MM.1S (cell line): ENCODE results near the gene TCAIM.

Source experiments
- DNase-seq: peaks from one replicate; pipeline ENCODE4 v3.0.0-alpha.2; 2015
- H2AFZ ChIP-seq: fragments of 300-600 bp; sonication (generic); 2 replicates; pipeline ENCODE4 v1.6.0; 2016; ENCODE audit warnings: antibody characterized with exemption, low read length
- H3F3A ChIP-seq: fragments of 300-600 bp; sonication (generic); 2 replicates; pipeline ENCODE4 v1.6.1; 2016; ENCODE audit warnings: mild to moderate bottlenecking, antibody characterized with exemption, low read length, moderate library complexity, mixed read lengths; ENCODE audit not compliant: insufficient read depth
- H3K27ac ChIP-seq: fragments of 300-600 bp; sonication (generic); 2 replicates; pipeline ENCODE4 v1.5.1; 2016; ENCODE audit warnings: mild to moderate bottlenecking, low read length
- H3K27me3 ChIP-seq: fragments of 300-600 bp; sonication (generic); replicated peaks from 2 replicates; pipeline ENCODE4 v1.6.0; 2016; ENCODE audit warnings: low read length; ENCODE audit not compliant: insufficient read depth
- H3K36me3 ChIP-seq: fragments of 300-600 bp; sonication (generic); replicated peaks from 2 replicates; pipeline ENCODE4 v1.6.1; 2016; ENCODE audit warnings: mild to moderate bottlenecking, low read length, mixed read lengths; ENCODE audit not compliant: insufficient read depth
- H3K4me1 ChIP-seq: fragments of 300-600 bp; sonication (generic); 2 replicates; pipeline ENCODE4 v1.6.1; 2016; ENCODE audit warnings: low read length, mixed read lengths
- H3K4me2 ChIP-seq: fragments of 300-600 bp; sonication (generic); 2 replicates; pipeline ENCODE4 v1.6.0; 2016; ENCODE audit warnings: low read depth, low read length
- H3K4me3 ChIP-seq: fragments of 300-600 bp; sonication (generic); 2 replicates; pipeline ENCODE4 v1.5.1; 2016; ENCODE audit warnings: low read length, mixed read lengths
- H3K79me2 ChIP-seq: fragments of 300-600 bp; sonication (generic); 2 replicates; pipeline ENCODE4 v1.6.1; 2016; ENCODE audit warnings: mixed run types, low read length, mixed read lengths
- H3K9ac ChIP-seq: fragments of 300-600 bp; sonication (generic); 2 replicates; pipeline ENCODE4 v1.6.1; 2016; ENCODE audit warnings: low read length, mixed read lengths
- H3K9me2 ChIP-seq: fragments of 300-600 bp; sonication (generic); replicated peaks from 2 replicates; pipeline ENCODE4 v1.6.1; 2016; ENCODE audit warnings: mild to moderate bottlenecking, low read length, mixed read lengths; ENCODE audit not compliant: insufficient read depth
- H3K9me3 ChIP-seq: fragments of 300-600 bp; sonication (generic); replicated peaks from 2 replicates; pipeline ENCODE4 v1.6.1; 2016; ENCODE audit warnings: mild to moderate bottlenecking, low read length, mixed read lengths; ENCODE audit not compliant: insufficient read depth
- H4K20me1 ChIP-seq: fragments of 300-600 bp; sonication (generic); 2 replicates; pipeline ENCODE4 v1.6.1; 2016; ENCODE audit warnings: mild to moderate bottlenecking, low read length, moderate library complexity, mixed read lengths; ENCODE audit not compliant: insufficient read depth
- EZH2 ChIP-seq: fragments of 300-600 bp; sonication (generic); optimal IDR thresholded peaks from 2 replicates; pipeline ENCODE3; 2017; ENCODE audit warnings: low read depth, mild to moderate bottlenecking, antibody characterized with exemption, low read length, mixed read lengths
- EZH2phosphoT487 ChIP-seq: fragments of 300-600 bp; sonication (generic); IDR thresholded peaks from 2 replicates; pipeline ENCODE4 v1.6.1; 2018; ENCODE audit warnings: antibody characterized with exemption, low read length
- TF ChIP-seq, protein P1 (sequence below): fragments of 300-600 bp; sonication (generic); IDR thresholded peaks from 2 replicates; pipeline ENCODE4 v1.5.1; 2016; ENCODE audit warnings: antibody characterized with exemption, low read length, mixed read lengths

The TCAIM gene

DNA sequence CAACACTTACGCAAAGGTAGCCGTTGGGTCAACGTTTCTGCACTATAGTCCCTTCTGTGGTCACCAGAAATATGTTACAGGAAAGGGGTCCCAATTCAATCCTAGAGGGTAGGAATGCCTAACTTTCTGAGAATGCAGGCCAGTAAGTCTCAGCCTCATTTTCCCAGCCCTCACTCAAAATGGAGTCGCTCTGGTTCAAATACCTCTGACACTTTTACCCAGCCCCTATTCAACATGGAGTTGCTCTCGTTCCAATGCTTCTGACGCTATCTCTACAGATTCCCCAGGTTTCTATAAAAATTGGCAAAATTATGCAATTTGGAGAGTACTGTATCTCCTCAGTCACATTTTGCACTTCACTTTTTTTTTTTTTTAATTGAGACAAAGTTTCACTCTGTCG lies 99.2 kb downstream of the TCAIM start:
- no peaks in the 10 kb centered on the region for H3K9me3 ChIP-seq
- no peak for TF ChIP-seq EZH2
- TF ChIP-seq EZH2phosphoT487 = no peak
- TF ChIP-seq, protein P1, sequence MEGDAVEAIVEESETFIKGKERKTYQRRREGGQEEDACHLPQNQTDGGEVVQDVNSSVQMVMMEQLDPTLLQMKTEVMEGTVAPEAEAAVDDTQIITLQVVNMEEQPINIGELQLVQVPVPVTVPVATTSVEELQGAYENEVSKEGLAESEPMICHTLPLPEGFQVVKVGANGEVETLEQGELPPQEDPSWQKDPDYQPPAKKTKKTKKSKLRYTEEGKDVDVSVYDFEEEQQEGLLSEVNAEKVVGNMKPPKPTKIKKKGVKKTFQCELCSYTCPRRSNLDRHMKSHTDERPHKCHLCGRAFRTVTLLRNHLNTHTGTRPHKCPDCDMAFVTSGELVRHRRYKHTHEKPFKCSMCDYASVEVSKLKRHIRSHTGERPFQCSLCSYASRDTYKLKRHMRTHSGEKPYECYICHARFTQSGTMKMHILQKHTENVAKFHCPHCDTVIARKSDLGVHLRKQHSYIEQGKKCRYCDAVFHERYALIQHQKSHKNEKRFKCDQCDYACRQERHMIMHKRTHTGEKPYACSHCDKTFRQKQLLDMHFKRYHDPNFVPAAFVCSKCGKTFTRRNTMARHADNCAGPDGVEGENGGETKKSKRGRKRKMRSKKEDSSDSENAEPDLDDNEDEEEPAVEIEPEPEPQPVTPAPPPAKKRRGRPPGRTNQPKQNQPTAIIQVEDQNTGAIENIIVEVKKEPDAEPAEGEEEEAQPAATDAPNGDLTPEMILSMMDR = no peak
- H3K79me2 ChIP-seq = no peaks in the 10 kb centered on the region
- no peak overlapping the region for H3K4me2 ChIP-seq
- no peaks in the 10 kb centered on the region for H3K36me3 ChIP-seq
- H3K4me1 ChIP-seq = peaks cover 20% of the 10 kb centered on the region
- H3K9me2 ChIP-seq = no peaks in the 10 kb centered on the region
- H3K27ac ChIP-seq = no peak overlapping the region
- DNase-seq = no peak
- peaks cover 15% of the 10 kb centered on the region for H3F3A ChIP-seq
- H3K4me3 ChIP-seq = no peak overlapping the region
- H4K20me1 ChIP-seq = peaks cover 5% of the 10 kb centered on the region; the same call in 1 of the 2 replicates
- no peak overlapping the region for H2AFZ ChIP-seq
- H3K27me3 ChIP-seq = no peaks in the 10 kb centered on the region
- no peak overlapping the region for H3K9ac ChIP-seq

DNA sequence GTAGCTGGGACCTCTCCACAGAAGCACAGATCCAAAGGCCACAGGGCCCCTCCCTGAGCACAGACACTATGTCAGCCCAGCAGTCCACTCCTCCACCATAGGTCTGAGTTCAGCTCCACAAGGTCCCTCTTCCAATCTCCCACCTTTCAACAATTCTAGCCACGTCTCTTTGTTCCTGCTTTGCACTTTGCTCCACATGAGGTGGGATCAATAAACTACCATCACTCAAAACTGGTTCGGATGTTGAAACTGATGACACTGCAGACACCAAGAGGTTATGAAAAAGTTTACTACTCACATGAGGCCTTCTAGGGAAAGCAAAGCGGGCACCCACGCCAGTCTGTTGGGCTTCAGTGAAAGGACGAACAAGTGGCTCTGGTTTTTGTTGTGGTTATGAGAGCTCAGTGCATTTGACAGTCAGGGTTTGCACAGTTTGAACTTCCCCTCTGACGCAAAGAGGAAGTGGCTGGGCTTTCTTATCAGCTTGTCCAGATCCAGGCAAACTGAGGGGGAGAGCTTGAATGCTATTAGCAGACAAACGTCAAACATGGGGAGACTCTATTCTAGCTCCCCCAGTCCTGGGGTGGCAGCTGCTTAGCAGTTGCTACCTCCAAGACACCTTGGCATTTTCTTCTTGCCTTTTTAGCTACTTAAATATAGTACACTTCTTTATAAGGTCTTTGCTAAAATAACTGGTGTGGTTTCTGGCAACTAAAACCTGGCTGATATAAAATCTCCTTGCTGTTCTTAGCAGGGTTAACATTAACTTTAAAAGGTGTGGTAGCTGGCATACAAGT lies 101.1 kb downstream of the TCAIM start:
- no peaks in the 10 kb centered on the region for H3K79me2 ChIP-seq
- H3K4me3 ChIP-seq = no peak overlapping the region
- H3K9me2 ChIP-seq = no peaks in the 10 kb centered on the region
- DNase-seq = peak; percentile 93
- peak overlapping the region; percentile 30; the same call in 1 of the 2 replicates for H3K27ac ChIP-seq
- peak overlapping the region; percentile 39 for H3K4me2 ChIP-seq
- H4K20me1 ChIP-seq = peaks cover 5% of the 10 kb centered on the region; the same call in 1 of the 2 replicates
- TF ChIP-seq EZH2phosphoT487 (peak; percentile 84; the same call in 1 of the 2 replicates), EZH2 (no peak)
- TF ChIP-seq, protein P1 = no peak
- no peaks in the 10 kb centered on the region for H3K9me3 ChIP-seq
- peaks cover 23% of the 10 kb centered on the region for H3K4me1 ChIP-seq
- no peak overlapping the region for H2AFZ ChIP-seq
- no peaks in the 10 kb centered on the region for H3K27me3 ChIP-seq
- no peaks in the 10 kb centered on the region for H3K36me3 ChIP-seq
- H3K9ac ChIP-seq = no peak overlapping the region
- peaks cover 15% of the 10 kb centered on the region for H3F3A ChIP-seq

DNA sequence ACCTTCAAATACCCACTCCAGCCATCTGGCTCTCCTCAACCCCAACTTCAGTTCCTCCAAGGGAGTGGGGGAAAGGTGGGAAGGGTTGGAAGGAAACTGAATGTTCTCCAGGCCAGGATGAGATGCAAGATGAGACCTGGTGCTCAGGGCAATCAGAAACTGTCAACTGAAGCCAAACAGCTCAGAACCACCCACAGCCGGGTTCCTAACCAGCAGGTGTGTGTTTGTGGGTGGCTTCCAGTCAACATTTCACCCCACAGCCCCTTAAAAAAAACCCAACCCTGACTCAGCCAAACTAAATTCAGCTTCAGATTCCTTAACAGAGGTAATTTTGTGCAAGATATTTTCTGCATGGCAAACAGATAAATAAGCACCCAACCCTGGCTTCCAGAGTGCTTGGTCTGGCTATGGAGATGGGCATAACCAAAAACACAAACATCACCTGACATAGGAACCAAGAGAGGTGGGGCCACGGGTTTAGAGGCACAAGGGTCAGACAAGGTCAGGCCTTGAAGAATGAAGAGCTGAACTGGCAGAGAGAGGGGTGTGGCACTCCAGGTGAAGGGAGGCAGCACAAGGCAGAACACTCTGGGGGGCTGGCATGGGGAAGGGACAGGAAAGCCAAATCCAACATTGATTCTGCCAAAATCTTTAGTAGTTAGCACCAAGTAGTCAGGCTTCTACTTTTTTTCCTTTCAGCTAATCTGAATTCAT lies 104.2 kb downstream of the TCAIM start:
- Histone ChIP-seq H3K9me3 (no peaks in the 10 kb centered on the region), H2AFZ (no peak overlapping the region), H3K4me1 (peaks cover 23% of the 10 kb centered on the region), H3K79me2 (no peaks in the 10 kb centered on the region), H4K20me1 (peaks cover 5% of the 10 kb centered on the region; the same call in 1 of the 2 replicates), H3K36me3 (0 out of 2 replicates have a peak, but pooled peaks cover 2% of the 10 kb centered on the region), H3K4me2 (no peak overlapping the region), H3K9ac (no peak overlapping the region), H3K27ac (no peak overlapping the region), H3K9me2 (no peaks in the 10 kb centered on the region), H3K4me3 (no peak overlapping the region), H3F3A (peaks cover 15% of the 10 kb centered on the region), H3K27me3 (no peaks in the 10 kb centered on the region)
- no peak for TF ChIP-seq EZH2phosphoT487
- TF ChIP-seq, protein P1 = no peak
- no peak for TF ChIP-seq EZH2
- DNase-seq = peak; percentile 20
